NCI-H146 treated with DMSO at 0.1 percent for 48 hours (cell line): ENCODE results near the gene ACO2.
A peak's percentile ranks its signal among the peaks of the same experiment; 100 is the strongest.
"Not testable (repeated sequence)": the region's sequence is repeated elsewhere in the genome, so short reads cannot be mapped to it uniquely, and the experiment has no call there.

Source experiments
- DNase-seq: peaks from one replicate; lab custom pipeline; 2025; ENCODE audit not compliant: unreplicated experiment; lab: John Stamatoyannopoulos, UW

ACO2 gene

GRCh38 chr22:41447435-41448188 lies 21.3 kb upstream of the ACO2 start:
- DNase-seq = peak; percentile 15

- peak; percentile 94 for DNase-seq
Observed at GRCh38 chr22:41448189-41448808, 20.6 kb upstream of the ACO2 start.

- DNase-seq = no peak
Observed at GRCh38 chr22:41458161-41458728, 10.7 kb upstream of the ACO2 start.

GRCh38 chr22:41459431-41459830 lies 9.5 kb upstream of the ACO2 start:
- DNase-seq = no peak

GRCh38 chr22:41460071-41460470 lies 8.8 kb upstream of the ACO2 start:
- not testable (repeated sequence) for DNase-seq

- DNase-seq = no peak
Observed at GRCh38 chr22:41461901-41462300, 7.0 kb upstream of the ACO2 start.

- no peak for DNase-seq
Observed at GRCh38 chr22:41469218-41469851, 418 bp downstream of the ACO2 start.

- no peak for DNase-seq
Observed at GRCh38 chr22:41470886-41471285, 2.0 kb downstream of the ACO2 start.

GRCh38 chr22:41471568-41471967 lies 2.7 kb downstream of the ACO2 start:
- no peak for DNase-seq

GRCh38 chr22:41474872-41475451 lies 6.0 kb downstream of the ACO2 start:
- DNase-seq = no peak

- DNase-seq = no peak
Observed at GRCh38 chr22:41478473-41478872, 9.6 kb downstream of the ACO2 start.

- DNase-seq = no peak
Observed at GRCh38 chr22:41478891-41479521, 10.1 kb downstream of the ACO2 start.

GRCh38 chr22:41479671-41480396 lies 10.9 kb downstream of the ACO2 start:
- no peak for DNase-seq

GRCh38 chr22:41480397-41480735 lies 11.4 kb downstream of the ACO2 start:
- DNase-seq = no peak

GRCh38 chr22:41481131-41481830 lies 12.4 kb downstream of the ACO2 start:
- no peak for DNase-seq

GRCh38 chr22:41481925-41482318 lies 13.0 kb downstream of the ACO2 start:
- no peak for DNase-seq

GRCh38 chr22:41482319-41482935 lies 13.5 kb downstream of the ACO2 start:
- no peak for DNase-seq

GRCh38 chr22:41485033-41485432 lies 16.1 kb downstream of the ACO2 start:
- DNase-seq = no peak
